ENCODE measurements around the gene MCCD1. TPM values are rescaled to one million over a fixed set of nuclear protein-coding genes. Genes with fewer than 3 reads are reported as not detected.
A peak's percentile ranks its signal among the peaks of the same experiment; 100 is the strongest.

Gene MCCD1
- total RNA-seq, 1 experiment from 2014 or later, result not detected

DNA sequence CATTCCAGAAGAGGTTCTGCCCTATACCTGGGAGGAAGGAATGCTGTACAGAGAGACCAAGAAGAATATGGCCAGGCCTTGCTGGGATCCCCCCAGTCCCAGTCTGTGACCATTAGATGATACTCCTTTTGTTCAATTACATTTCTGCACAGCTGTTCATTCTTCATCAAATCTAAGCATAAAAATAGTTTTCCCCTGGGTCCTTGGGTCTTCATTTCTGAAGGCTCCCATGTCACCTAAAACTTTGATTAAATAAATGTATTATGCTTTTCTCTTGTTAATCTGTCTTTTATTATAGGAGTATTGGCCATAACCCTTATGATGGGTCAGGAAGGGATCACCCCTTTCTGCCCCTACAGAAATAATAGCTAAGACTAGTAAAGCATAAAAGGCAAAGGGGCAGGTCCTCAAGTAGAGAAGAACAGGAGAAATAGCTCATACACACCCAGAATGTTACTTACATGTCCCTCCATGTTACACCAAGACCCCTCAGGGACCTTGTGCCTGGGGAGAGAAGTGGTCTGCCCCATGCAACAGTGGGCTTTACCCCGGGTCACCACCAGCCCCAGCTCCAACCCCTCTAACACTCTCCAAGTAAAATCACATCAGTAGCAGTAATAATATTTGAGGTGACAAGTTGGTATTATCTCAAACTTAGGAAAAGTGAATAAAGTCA, 41.2 kb downstream of the MCCD1 start:
- DNase-seq (ENCODE audit: low read depth, low spot score), result no peak
- H3K36me3 ChIP-seq (ENCODE audit: control insufficient read depth, insufficient read depth, low read length), result no peaks in the 10 kb centered on the region
- no peaks in the 10 kb centered on the region for H3K9me3 ChIP-seq (ENCODE audit: control insufficient read depth, insufficient read depth, low read depth, low read length)
- in situ Hi-C loops (cut with HindIII; ENCODE audit: low pct_unique_long_range_greater_than_20kb, low sequenced_read_pairs) (no loop called here), intact Hi-C loops (cut with micrococcal nuclease; ENCODE audit: unreplicated experiment) (no loop called here)
- H3K27me3 ChIP-seq (ENCODE audit: control insufficient read depth, insufficient read depth, low read length), result no peaks in the 10 kb centered on the region
- no peak for TF ChIP-seq SIN3A (IDR thresholded peaks at IDR 0.05; ENCODE audit: borderline replicate concordance, insufficient read depth, low read depth, low read length)
- no peak for TF ChIP-seq TCF7L2 (IDR thresholded peaks at IDR 0.05; ENCODE audit: low read depth, low read length)
- TF ChIP-seq, protein P1, sequence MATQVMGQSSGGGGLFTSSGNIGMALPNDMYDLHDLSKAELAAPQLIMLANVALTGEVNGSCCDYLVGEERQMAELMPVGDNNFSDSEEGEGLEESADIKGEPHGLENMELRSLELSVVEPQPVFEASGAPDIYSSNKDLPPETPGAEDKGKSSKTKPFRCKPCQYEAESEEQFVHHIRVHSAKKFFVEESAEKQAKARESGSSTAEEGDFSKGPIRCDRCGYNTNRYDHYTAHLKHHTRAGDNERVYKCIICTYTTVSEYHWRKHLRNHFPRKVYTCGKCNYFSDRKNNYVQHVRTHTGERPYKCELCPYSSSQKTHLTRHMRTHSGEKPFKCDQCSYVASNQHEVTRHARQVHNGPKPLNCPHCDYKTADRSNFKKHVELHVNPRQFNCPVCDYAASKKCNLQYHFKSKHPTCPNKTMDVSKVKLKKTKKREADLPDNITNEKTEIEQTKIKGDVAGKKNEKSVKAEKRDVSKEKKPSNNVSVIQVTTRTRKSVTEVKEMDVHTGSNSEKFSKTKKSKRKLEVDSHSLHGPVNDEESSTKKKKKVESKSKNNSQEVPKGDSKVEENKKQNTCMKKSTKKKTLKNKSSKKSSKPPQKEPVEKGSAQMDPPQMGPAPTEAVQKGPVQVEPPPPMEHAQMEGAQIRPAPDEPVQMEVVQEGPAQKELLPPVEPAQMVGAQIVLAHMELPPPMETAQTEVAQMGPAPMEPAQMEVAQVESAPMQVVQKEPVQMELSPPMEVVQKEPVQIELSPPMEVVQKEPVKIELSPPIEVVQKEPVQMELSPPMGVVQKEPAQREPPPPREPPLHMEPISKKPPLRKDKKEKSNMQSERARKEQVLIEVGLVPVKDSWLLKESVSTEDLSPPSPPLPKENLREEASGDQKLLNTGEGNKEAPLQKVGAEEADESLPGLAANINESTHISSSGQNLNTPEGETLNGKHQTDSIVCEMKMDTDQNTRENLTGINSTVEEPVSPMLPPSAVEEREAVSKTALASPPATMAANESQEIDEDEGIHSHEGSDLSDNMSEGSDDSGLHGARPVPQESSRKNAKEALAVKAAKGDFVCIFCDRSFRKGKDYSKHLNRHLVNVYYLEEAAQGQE (IDR thresholded peaks at IDR 0.05; ENCODE audit: insufficient read depth in 1 of 2, low read depth in 2 of 2, low read length in 1 of 2), result no peak
- TF ChIP-seq POLR2AphosphoS5 (IDR thresholded peaks at IDR 0.05; ENCODE audit: low read depth, low read length), result no peak
- TF ChIP-seq, protein P2, sequence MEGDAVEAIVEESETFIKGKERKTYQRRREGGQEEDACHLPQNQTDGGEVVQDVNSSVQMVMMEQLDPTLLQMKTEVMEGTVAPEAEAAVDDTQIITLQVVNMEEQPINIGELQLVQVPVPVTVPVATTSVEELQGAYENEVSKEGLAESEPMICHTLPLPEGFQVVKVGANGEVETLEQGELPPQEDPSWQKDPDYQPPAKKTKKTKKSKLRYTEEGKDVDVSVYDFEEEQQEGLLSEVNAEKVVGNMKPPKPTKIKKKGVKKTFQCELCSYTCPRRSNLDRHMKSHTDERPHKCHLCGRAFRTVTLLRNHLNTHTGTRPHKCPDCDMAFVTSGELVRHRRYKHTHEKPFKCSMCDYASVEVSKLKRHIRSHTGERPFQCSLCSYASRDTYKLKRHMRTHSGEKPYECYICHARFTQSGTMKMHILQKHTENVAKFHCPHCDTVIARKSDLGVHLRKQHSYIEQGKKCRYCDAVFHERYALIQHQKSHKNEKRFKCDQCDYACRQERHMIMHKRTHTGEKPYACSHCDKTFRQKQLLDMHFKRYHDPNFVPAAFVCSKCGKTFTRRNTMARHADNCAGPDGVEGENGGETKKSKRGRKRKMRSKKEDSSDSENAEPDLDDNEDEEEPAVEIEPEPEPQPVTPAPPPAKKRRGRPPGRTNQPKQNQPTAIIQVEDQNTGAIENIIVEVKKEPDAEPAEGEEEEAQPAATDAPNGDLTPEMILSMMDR (IDR thresholded peaks at IDR 0.05), result no peak
- H3K4me3 ChIP-seq (ENCODE audit: low read depth in 2 of 2, low read length in 2 of 2), result no peak overlapping the region
- ChIA-PET CTCF (no interaction called here), POLR2A (no interaction called here)
- no peaks in the 10 kb centered on the region for H3K4me1 ChIP-seq (ENCODE audit: control insufficient read depth, insufficient read depth, low read length)
- ATAC-seq, result no peak
- no TSS peak for BruUV-seq (replicated peaks)
- H3K27ac ChIP-seq (ENCODE audit: low read length), result no peak overlapping the region

DNA sequence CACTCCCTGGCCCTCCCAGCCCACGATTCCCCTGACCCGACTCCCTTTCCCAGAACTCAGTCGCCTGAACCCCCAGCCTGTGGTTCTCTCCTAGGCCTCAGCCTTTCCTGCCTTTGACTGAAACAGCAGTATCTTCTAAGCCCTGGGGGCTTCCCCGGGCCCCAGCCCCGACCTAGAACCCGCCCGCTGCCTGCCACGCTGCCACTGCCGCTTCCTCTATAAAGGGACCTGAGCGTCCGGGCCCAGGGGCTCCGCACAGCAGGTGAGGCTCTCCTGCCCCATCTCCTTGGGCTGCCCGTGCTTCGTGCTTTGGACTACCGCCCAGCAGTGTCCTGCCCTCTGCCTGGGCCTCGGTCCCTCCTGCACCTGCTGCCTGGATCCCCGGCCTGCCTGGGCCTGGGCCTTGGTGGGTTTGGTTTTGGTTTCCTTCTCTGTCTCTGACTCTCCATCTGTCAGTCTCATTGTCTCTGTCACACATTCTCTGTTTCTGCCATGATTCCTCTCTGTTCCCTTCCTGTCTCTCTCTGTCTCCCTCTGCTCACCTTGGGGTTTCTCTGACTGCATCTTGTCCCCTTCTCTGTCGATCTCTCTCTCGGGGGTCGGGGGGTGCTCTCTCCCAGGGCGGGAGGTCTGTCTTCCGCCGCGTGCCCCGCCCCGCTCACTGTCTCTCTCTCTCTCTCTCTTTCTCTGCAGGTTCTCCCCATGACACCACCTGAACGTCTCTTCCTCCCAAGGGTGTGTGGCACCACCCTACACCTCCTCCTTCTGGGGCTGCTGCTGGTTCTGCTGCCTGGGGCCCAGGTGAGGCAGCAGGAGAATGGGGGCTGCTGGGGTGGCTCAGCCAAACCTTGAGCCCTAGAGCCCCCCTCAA, 43.5 kb downstream of the MCCD1 start, which contains the start of gene LTA:
LTA (plus strand) TSS at position 249 of the 871 bp plus-strand sequence; CDS start at position 703, 454 bp downstream.
- Histone ChIP-seq H3K9me3 (ENCODE audit: control insufficient read depth, insufficient read depth, low read depth, low read length) (no peaks in the 10 kb centered on the region), H3K27ac (ENCODE audit: low read length) (no peak within 1 kb of the TSS), H3K4me3 (ENCODE audit: low read depth in 2 of 2, low read length in 2 of 2) (no peak within 1 kb of the TSS), H3K36me3 (ENCODE audit: control insufficient read depth, insufficient read depth, low read length) (no peaks in the 10 kb centered on the region), H3K27me3 (ENCODE audit: control insufficient read depth, insufficient read depth, low read length) (no peaks in the 10 kb centered on the region), H3K4me1 (ENCODE audit: control insufficient read depth, insufficient read depth, low read length) (no peaks in the 10 kb centered on the region)
- ChIA-PET CTCF (no interaction called here), POLR2A (no interaction called here)
- in situ Hi-C loops (cut with HindIII; ENCODE audit: low pct_unique_long_range_greater_than_20kb, low sequenced_read_pairs) (no loop called here), intact Hi-C loops (cut with micrococcal nuclease; ENCODE audit: unreplicated experiment) (no loop called here)
- 0 out of 2 replicates have a peak, but pooled peaks have one; percentile 24 for ATAC-seq
- no peak for DNase-seq (ENCODE audit: low read depth, low spot score)
- TF ChIP-seq TCF7L2 (IDR thresholded peaks at IDR 0.05; ENCODE audit: low read depth, low read length) (no peak), POLR2AphosphoS5 (IDR thresholded peaks at IDR 0.05; ENCODE audit: low read depth, low read length) (no peak), SIN3A (IDR thresholded peaks at IDR 0.05; ENCODE audit: borderline replicate concordance, insufficient read depth, low read depth, low read length) (no peak)
- TF ChIP-seq, protein P1 (IDR thresholded peaks at IDR 0.05; ENCODE audit: insufficient read depth in 1 of 2, low read depth in 2 of 2, low read length in 1 of 2), result no peak
- TF ChIP-seq, protein P2 (IDR thresholded peaks at IDR 0.05), result no peak
- no TSS peak for BruUV-seq (replicated peaks)

Data from Panc1 (cell line).